IMR-90 (cell line): ENCODE measurements around the gene METTL25. TPM values are rescaled to one million over a fixed set of nuclear protein-coding genes. Genes with fewer than 3 reads are reported as not detected.

Experiments used
- ATAC-seq: fragments of 200-7000 bp; cut with Tn5 transposase; 2 replicates; pipeline ENCODE4 v1.9.1; 2020; ENCODE audit warnings: low read depth, mild to moderate bottlenecking, moderate library complexity
- BruUV-seq: library from RNA; stranded (reverse); fragments of 400-500 nt; replicated peaks from 2 replicates; lab custom pipeline; 2021; lab: Mats Ljungman, UMichigan
- CTCF ChIA-PET: fragments of 300-600 bp; formaldehyde crosslinking; extraction: SDS; loops from one replicate; lab custom pipeline; 2021; ENCODE audit warnings: antibody characterized with exemption; lab: Yijun Ruan, JAX
- POLR2A ChIA-PET: fragments of 300-600 bp; sonication (Branson Sonifier 250); formaldehyde crosslinking; loops from one replicate; lab custom pipeline; 2022; ENCODE audit warnings: antibody characterized with exemption; ENCODE audit not compliant: unreplicated experiment; lab: Charles Lee
- DNase-seq: peaks from one replicate; pipeline ENCODE4 v3.0.0; 2013
- H2AFZ ChIP-seq: replicated peaks from 2 replicates; pipeline ENCODE3; 2013; ENCODE audit warnings: low read length, mild to moderate bottlenecking; ENCODE audit not compliant: poor library complexity
- H2AK5ac ChIP-seq: 2 replicates; pipeline ENCODE4 v1.6.1; 2013; ENCODE audit warnings: low read depth, low read length, inconsistent platforms
- H2AK9ac ChIP-seq: replicated peaks from 2 replicates; pipeline ENCODE3; 2013; ENCODE audit warnings: mild to moderate bottlenecking, low read depth, low read length, moderate library complexity; ENCODE audit not compliant: poor library complexity
- H2BK120ac ChIP-seq: 2 replicates; pipeline ENCODE4 v1.6.1; 2013; ENCODE audit warnings: low read depth, low read length, inconsistent platforms
- H2BK15ac ChIP-seq: 3 replicates; pipeline ENCODE4 v1.6.1; 2013; ENCODE audit warnings: low read depth, low read length, inconsistent platforms
- H2BK20ac ChIP-seq: 2 replicates; pipeline ENCODE4 v1.6.1; 2013; ENCODE audit warnings: low read depth, mild to moderate bottlenecking, inconsistent platforms, low read length, moderate library complexity
- H2BK5ac ChIP-seq: 2 replicates; pipeline ENCODE4 v1.6.1; 2013; ENCODE audit warnings: mild to moderate bottlenecking, low read depth, low read length, inconsistent platforms; ENCODE audit not compliant: poor library complexity, severe bottlenecking
- H3K14ac ChIP-seq: replicated peaks from 2 replicates; pipeline ENCODE4 v1.6.1; 2013; ENCODE audit warnings: low read depth, low read length, inconsistent platforms
- H3K18ac ChIP-seq: 2 replicates; pipeline ENCODE4 v1.6.1; 2013; ENCODE audit warnings: low read depth, low read length, control low read depth
- H3K23ac ChIP-seq: 2 replicates; pipeline ENCODE4 v1.6.1; 2013; ENCODE audit warnings: low read depth, low read length, inconsistent platforms
- H3K27ac ChIP-seq: 2 replicates; pipeline ENCODE4 v1.5.1; 2013; ENCODE audit warnings: mild to moderate bottlenecking, control low read depth, low read length; ENCODE audit not compliant: insufficient read depth
- H3K27me3 ChIP-seq: 2 replicates; pipeline ENCODE4 v1.6.1; 2013; ENCODE audit warnings: low read length; ENCODE audit not compliant: control insufficient read depth, insufficient read depth
- H3K36me3 ChIP-seq: 2 replicates; pipeline ENCODE4 v1.6.1; 2013; ENCODE audit warnings: low read length, mixed read lengths; ENCODE audit not compliant: control insufficient read depth, insufficient read depth
- H3K4ac ChIP-seq: 2 replicates; pipeline ENCODE4 v1.6.1; 2013; ENCODE audit warnings: low read depth, low read length, inconsistent platforms
- H3K4me1 ChIP-seq: 2 replicates; pipeline ENCODE4 v1.6.1; 2013; ENCODE audit warnings: low read length, mixed read lengths; ENCODE audit not compliant: control insufficient read depth, insufficient read depth
- H3K4me2 ChIP-seq: 2 replicates; pipeline ENCODE4 v1.6.1; 2013; ENCODE audit warnings: low read depth, mild to moderate bottlenecking, control low read depth, low read length, moderate library complexity
- H3K4me3 ChIP-seq: 2 replicates; pipeline ENCODE4 v1.5.1; 2013; ENCODE audit warnings: low read depth, mild to moderate bottlenecking, control low read depth, low read length, moderate library complexity; ENCODE audit not compliant: insufficient read depth
- H3K56ac ChIP-seq: 2 replicates; pipeline ENCODE4 v1.6.1; 2013; ENCODE audit warnings: low read length, inconsistent platforms; ENCODE audit not compliant: insufficient read depth; ENCODE audit errors: extremely low read depth
- H3K79me1 ChIP-seq, 2 experiments: 2 replicates each; pipeline ENCODE4 v1.6.1; 2013; ENCODE audit warnings: low read length in 2 of 2, inconsistent platforms in 1 of 2, low read depth in 1 of 2
- H3K9ac ChIP-seq: 2 replicates; pipeline ENCODE4 v1.6.1; 2013; ENCODE audit warnings: low read depth, low read length, control low read depth
- H3K9me1 ChIP-seq: 2 replicates; pipeline ENCODE4 v1.6.1; 2013; ENCODE audit warnings: low read length, inconsistent platforms; ENCODE audit not compliant: insufficient read depth
- H3K9me3 ChIP-seq: 2 replicates; pipeline ENCODE4 v1.6.1; 2013; ENCODE audit warnings: low read length; ENCODE audit not compliant: control insufficient read depth, insufficient read depth
- H4K20me1 ChIP-seq: 2 replicates; pipeline ENCODE4 v1.6.1; 2013; ENCODE audit warnings: low read length, inconsistent platforms; ENCODE audit not compliant: insufficient read depth
- H4K5ac ChIP-seq: 2 replicates; pipeline ENCODE4 v1.6.1; 2013; ENCODE audit warnings: mild to moderate bottlenecking, low read depth, low read length, control low read depth
- H4K8ac ChIP-seq, 2 experiments: 2 replicates each; pipeline ENCODE4 v1.6.1; 2013; ENCODE audit warnings: low read depth in 2 of 2, low read length in 2 of 2, control low read depth in 1 of 2, inconsistent platforms in 1 of 2
- H4K91ac ChIP-seq: 2 replicates; pipeline ENCODE4 v1.6.1; 2013; ENCODE audit warnings: low read depth, low read length, inconsistent platforms; ENCODE audit not compliant: insufficient read depth
- BHLHE40 ChIP-seq: fragments of 150-350 bp; IDR thresholded peaks from 2 replicates; pipeline ENCODE4 v1.6.1; 2016; ENCODE audit warnings: mild to moderate bottlenecking, low read depth, low read length
- CEBPB ChIP-seq: IDR thresholded peaks from 2 replicates; pipeline ENCODE4 v1.6.1; 2012; ENCODE audit warnings: low read depth, low read length, improper control_type of control experiment
- ELK1 ChIP-seq: fragments of 150-350 bp; IDR thresholded peaks from 2 replicates; pipeline ENCODE4 v1.6.1; 2016; ENCODE audit warnings: low read depth, mild to moderate bottlenecking, low read length, moderate library complexity, borderline replicate concordance
- FOS ChIP-seq: fragments of 150-350 bp; IDR thresholded peaks from 2 replicates; pipeline ENCODE4 v1.6.1; 2016; ENCODE audit warnings: low read depth, low read length
- MAFK ChIP-seq: IDR thresholded peaks from 2 replicates; pipeline ENCODE4 v1.6.1; 2012; ENCODE audit warnings: low read depth, low read length, improper control_type of control experiment
- NFE2L2 ChIP-seq: fragments of 150-350 bp; IDR thresholded peaks from 2 replicates; pipeline ENCODE4 v1.6.1; 2016; ENCODE audit warnings: low read depth, mild to moderate bottlenecking, low read length
- RAD21 ChIP-seq: IDR thresholded peaks from 2 replicates; pipeline ENCODE4 v1.6.1; 2012; ENCODE audit warnings: low read length, improper control_type of control experiment
- RFX5 ChIP-seq: IDR thresholded peaks from 2 replicates; pipeline ENCODE4 v1.8.0; 2012; ENCODE audit warnings: low read depth, mild to moderate bottlenecking, low read length, moderate library complexity
- WGBS, 2 experiments: methylation state at CpG; one replicate each; pipeline versions ENCODE4 v1.1.5 to v1.1.7; 2013; ENCODE audit warnings: missing lambda C conversion rate in 2 of 2; ENCODE audit not compliant: insufficient read length in 1 of 2; ENCODE audit errors: extremely low coverage in 2 of 2; 5-methylcytosine and 5-hydroxymethylcytosine counted together
- dilution Hi-C: fragments of 300-500 bp; cut with HindIII; formaldehyde crosslinking; loops from one replicate; pipeline ENCODE4 v1.14.3; 2018; ENCODE audit warnings: low sequenced_read_pairs; ENCODE audit not compliant: unreplicated experiment
- in situ Hi-C: fragments of 300-500 bp; cut with MboI; formaldehyde crosslinking; loops from 3 replicates; pipeline ENCODE4 v1.14.3; 2019; ENCODE audit warnings: low sequenced_read_pairs, inconsistent platforms, mixed read lengths
- intact Hi-C: fragments of 100-400 bp; cut with micrococcal nuclease; formaldehyde crosslinking; loops from 2 replicates; pipeline ENCODE4 v1.10.0; 2022
- polyA plus RNA-seq, 3 experiments: library from polyadenylated mRNA; depleted of rRNA; stranded (reverse); fragments of >200 nt; gene quantifications; 2 replicates each; pipeline ENCODE4 v1.2.3, GENCODE V29; 2012; ENCODE audit warnings: low replicate concordance in 1 of 3
- total RNA-seq: library from RNA; depleted of rRNA; stranded (reverse); fragments of >200 nt; gene quantifications from 2 replicates; pipeline ENCODE4 v1.2.3, GENCODE V29; 2012
- TF ChIP-seq, protein P1 (sequence below): conservative IDR thresholded peaks from 2 replicates; pipeline ENCODE4 v1.5.1; 2012; ENCODE audit warnings: mild to moderate bottlenecking, low read depth, low read length, improper control_type of control experiment
- TF ChIP-seq, protein P2 (sequence below): fragments of 150-350 bp; IDR thresholded peaks from 2 replicates; pipeline ENCODE4 v1.6.1; 2017; ENCODE audit warnings: mild to moderate bottlenecking, antibody characterized with exemption, low read length, low read depth

METTL25 gene
- total and polyA plus RNA-seq, 2 of the 4 experiments (the other 2 are of a cell fraction) = 2.6 to 3.0 TPM

GRCh38 chr12:82480606-82481005 lies 122.3 kb downstream of the METTL25 start:
- H2BK15ac ChIP-seq = no peak overlapping the region
- DNase-seq = no peak
- no peaks in the 10 kb centered on the region for H3K9me1 ChIP-seq
- no peak overlapping the region for H2BK120ac ChIP-seq
- TF ChIP-seq RFX5 (no peak), RAD21 (no peak), NFE2L2 (no peak), FOS (no peak), ELK1 (no peak), CEBPB (no peak), BHLHE40 (no peak), MAFK (no peak)
- TF ChIP-seq, protein P1, sequence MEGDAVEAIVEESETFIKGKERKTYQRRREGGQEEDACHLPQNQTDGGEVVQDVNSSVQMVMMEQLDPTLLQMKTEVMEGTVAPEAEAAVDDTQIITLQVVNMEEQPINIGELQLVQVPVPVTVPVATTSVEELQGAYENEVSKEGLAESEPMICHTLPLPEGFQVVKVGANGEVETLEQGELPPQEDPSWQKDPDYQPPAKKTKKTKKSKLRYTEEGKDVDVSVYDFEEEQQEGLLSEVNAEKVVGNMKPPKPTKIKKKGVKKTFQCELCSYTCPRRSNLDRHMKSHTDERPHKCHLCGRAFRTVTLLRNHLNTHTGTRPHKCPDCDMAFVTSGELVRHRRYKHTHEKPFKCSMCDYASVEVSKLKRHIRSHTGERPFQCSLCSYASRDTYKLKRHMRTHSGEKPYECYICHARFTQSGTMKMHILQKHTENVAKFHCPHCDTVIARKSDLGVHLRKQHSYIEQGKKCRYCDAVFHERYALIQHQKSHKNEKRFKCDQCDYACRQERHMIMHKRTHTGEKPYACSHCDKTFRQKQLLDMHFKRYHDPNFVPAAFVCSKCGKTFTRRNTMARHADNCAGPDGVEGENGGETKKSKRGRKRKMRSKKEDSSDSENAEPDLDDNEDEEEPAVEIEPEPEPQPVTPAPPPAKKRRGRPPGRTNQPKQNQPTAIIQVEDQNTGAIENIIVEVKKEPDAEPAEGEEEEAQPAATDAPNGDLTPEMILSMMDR = no peak
- TF ChIP-seq, protein P2, sequence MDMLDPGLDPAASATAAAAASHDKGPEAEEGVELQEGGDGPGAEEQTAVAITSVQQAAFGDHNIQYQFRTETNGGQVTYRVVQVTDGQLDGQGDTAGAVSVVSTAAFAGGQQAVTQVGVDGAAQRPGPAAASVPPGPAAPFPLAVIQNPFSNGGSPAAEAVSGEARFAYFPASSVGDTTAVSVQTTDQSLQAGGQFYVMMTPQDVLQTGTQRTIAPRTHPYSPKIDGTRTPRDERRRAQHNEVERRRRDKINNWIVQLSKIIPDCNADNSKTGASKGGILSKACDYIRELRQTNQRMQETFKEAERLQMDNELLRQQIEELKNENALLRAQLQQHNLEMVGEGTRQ = no peak
- no peak overlapping the region for H3K18ac ChIP-seq
- no peak overlapping the region for H2AK5ac ChIP-seq
- no CpG with 5 or more reads among the region's 3 CpGs for WGBS, 2 experiments
- H3K4ac ChIP-seq = no peak overlapping the region
- no peak overlapping the region for H3K4me3 ChIP-seq
- intact Hi-C loops (no loop called here), dilution Hi-C loops (no loop called here), in situ Hi-C loops (no loop called here)
- CTCF ChIA-PET = no interaction called here
- no peaks in the 10 kb centered on the region for H3K27me3 ChIP-seq
- H3K9ac ChIP-seq = no peak overlapping the region
- H3K9me3 ChIP-seq = no peaks in the 10 kb centered on the region
- no peak overlapping the region for H3K56ac ChIP-seq
- POLR2A ChIA-PET = no interaction called here
- H3K23ac ChIP-seq = no peak overlapping the region
- no peak for ATAC-seq
- no peak overlapping the region for H3K14ac ChIP-seq
- H2BK20ac ChIP-seq = no peak overlapping the region
- H3K27ac ChIP-seq = no peak overlapping the region
- H2BK5ac ChIP-seq = no peak overlapping the region
- no peak overlapping the region for H4K8ac ChIP-seq
- H2AK9ac ChIP-seq = no peak overlapping the region
- H3K36me3 ChIP-seq = no peaks in the 10 kb centered on the region
- H3K4me1 ChIP-seq = no peaks in the 10 kb centered on the region
- H4K5ac ChIP-seq = no peak overlapping the region
- BruUV-seq = no TSS peak
- H2AFZ ChIP-seq = no peak overlapping the region
- no peaks in the 10 kb centered on the region for H3K79me1 ChIP-seq
- H4K20me1 ChIP-seq = no peaks in the 10 kb centered on the region
- H3K4me2 ChIP-seq = no peak overlapping the region
- H4K91ac ChIP-seq = no peak overlapping the region
